HG03159 (cell line): ENCODE measurements around the gene VSTM4.

Experiments used
- ATAC-seq: cut with Tn5 transposase; IDR thresholded peaks from one replicate; pipeline ENCODE4 v1.9.1; 2021; ENCODE audit warnings: mild to moderate bottlenecking, moderate library complexity; ENCODE audit not compliant: unreplicated experiment

Gene VSTM4

GRCh38 chr10:49118430-49119074, 3.2 kb upstream of the VSTM4 start:
- no peak for ATAC-seq

GRCh38 chr10:49117376-49118070, 2.2 kb upstream of the VSTM4 start:
- no peak for ATAC-seq

GRCh38 chr10:49116509-49117375, 1.4 kb upstream of the VSTM4 start:
- no peak for ATAC-seq

- no peak for ATAC-seq
Measured at GRCh38 chr10:49115796-49116508, 630 bp upstream of the VSTM4 start.

- no peak for ATAC-seq
Measured at GRCh38 chr10:49114718-49115014, 656 bp downstream of the VSTM4 start.

GRCh38 chr10:49113741-49114141, 1.6 kb downstream of the VSTM4 start:
- ATAC-seq, result no peak

GRCh38 chr10:49112851-49113250, 2.5 kb downstream of the VSTM4 start:
- ATAC-seq, result no peak

GRCh38 chr10:49112098-49112497, 3.2 kb downstream of the VSTM4 start:
- ATAC-seq, result no peak

- ATAC-seq, result no peak
Measured at GRCh38 chr10:49111320-49111698, 4.0 kb downstream of the VSTM4 start.

GRCh38 chr10:49110684-49111319, 4.5 kb downstream of the VSTM4 start:
- no peak for ATAC-seq

GRCh38 chr10:49109669-49110340, 5.5 kb downstream of the VSTM4 start:
- ATAC-seq, result no peak

- ATAC-seq, result no peak
Measured at GRCh38 chr10:49108656-49109055, 6.7 kb downstream of the VSTM4 start.

- no peak for ATAC-seq
Measured at GRCh38 chr10:49107887-49108267, 7.4 kb downstream of the VSTM4 start.

GRCh38 chr10:49107111-49107886, 8.0 kb downstream of the VSTM4 start:
- no peak for ATAC-seq

GRCh38 chr10:49106451-49106850, 8.9 kb downstream of the VSTM4 start:
- no peak for ATAC-seq

GRCh38 chr10:49105076-49105475, 10.2 kb downstream of the VSTM4 start:
- no peak for ATAC-seq

GRCh38 chr10:49104323-49104722, 11.0 kb downstream of the VSTM4 start:
- no peak for ATAC-seq

- ATAC-seq, result no peak
Measured at GRCh38 chr10:49103761-49104160, 11.6 kb downstream of the VSTM4 start.

- no peak for ATAC-seq
Measured at GRCh38 chr10:49099046-49099445, 16.3 kb downstream of the VSTM4 start.
